Parathyroid adenoma (tissue), 2 donors: Measurements from ENCODE around the gene GMPR.

Source experiments
- H2AFZ ChIP-seq: fragments of 300-600 bp; sonication (generic); one replicate; pipeline ENCODE4 v1.7.0; 2017; ENCODE audit warnings: antibody characterized with exemption, mild to moderate bottlenecking
- H3K27ac ChIP-seq: fragments of 300-600 bp; sonication (generic); one replicate; pipeline ENCODE4 v1.7.0; 2017
- H3K27me3 ChIP-seq: fragments of 300-600 bp; sonication (generic); one replicate; pipeline ENCODE4 v1.7.0; 2017; ENCODE audit warnings: low read length; ENCODE audit not compliant: control insufficient read depth, insufficient read depth
- H3K36me3 ChIP-seq: fragments of 300-600 bp; sonication (generic); one replicate; pipeline ENCODE4 v1.7.0; 2017; ENCODE audit warnings: low read length; ENCODE audit not compliant: control insufficient read depth, insufficient read depth
- H3K4me1 ChIP-seq: fragments of 300-600 bp; sonication (generic); one replicate; pipeline ENCODE4 v1.7.0; 2017; ENCODE audit warnings: control low read depth
- H3K4me2 ChIP-seq: fragments of 300-600 bp; sonication (generic); one replicate; pipeline ENCODE4 v1.7.0; 2017; ENCODE audit warnings: low read length
- H3K4me3 ChIP-seq: fragments of 300-600 bp; sonication (generic); one replicate; pipeline ENCODE4 v1.7.0; 2017; ENCODE audit warnings: low read depth, low read length
- H3K79me2 ChIP-seq: fragments of 300-600 bp; sonication (generic); one replicate; pipeline ENCODE4 v1.7.0; 2017; ENCODE audit warnings: control low read depth
- H3K9ac ChIP-seq: fragments of 300-600 bp; sonication (generic); one replicate; pipeline ENCODE4 v1.7.0; 2017; ENCODE audit warnings: mild to moderate bottlenecking
- H3K9me3 ChIP-seq: fragments of 300-600 bp; sonication (generic); one replicate; pipeline ENCODE4 v1.7.0; 2017; ENCODE audit warnings: low read length; ENCODE audit not compliant: control insufficient read depth
- TF ChIP-seq, protein P1 (sequence below): fragments of 300-600 bp; sonication (generic); IDR thresholded peaks from one replicate; pipeline ENCODE4 v1.7.0; 2017; ENCODE audit warnings: antibody characterized with exemption, mild to moderate bottlenecking
- donor health status: primary hyperparathyroidism.

Gene GMPR

DNA sequence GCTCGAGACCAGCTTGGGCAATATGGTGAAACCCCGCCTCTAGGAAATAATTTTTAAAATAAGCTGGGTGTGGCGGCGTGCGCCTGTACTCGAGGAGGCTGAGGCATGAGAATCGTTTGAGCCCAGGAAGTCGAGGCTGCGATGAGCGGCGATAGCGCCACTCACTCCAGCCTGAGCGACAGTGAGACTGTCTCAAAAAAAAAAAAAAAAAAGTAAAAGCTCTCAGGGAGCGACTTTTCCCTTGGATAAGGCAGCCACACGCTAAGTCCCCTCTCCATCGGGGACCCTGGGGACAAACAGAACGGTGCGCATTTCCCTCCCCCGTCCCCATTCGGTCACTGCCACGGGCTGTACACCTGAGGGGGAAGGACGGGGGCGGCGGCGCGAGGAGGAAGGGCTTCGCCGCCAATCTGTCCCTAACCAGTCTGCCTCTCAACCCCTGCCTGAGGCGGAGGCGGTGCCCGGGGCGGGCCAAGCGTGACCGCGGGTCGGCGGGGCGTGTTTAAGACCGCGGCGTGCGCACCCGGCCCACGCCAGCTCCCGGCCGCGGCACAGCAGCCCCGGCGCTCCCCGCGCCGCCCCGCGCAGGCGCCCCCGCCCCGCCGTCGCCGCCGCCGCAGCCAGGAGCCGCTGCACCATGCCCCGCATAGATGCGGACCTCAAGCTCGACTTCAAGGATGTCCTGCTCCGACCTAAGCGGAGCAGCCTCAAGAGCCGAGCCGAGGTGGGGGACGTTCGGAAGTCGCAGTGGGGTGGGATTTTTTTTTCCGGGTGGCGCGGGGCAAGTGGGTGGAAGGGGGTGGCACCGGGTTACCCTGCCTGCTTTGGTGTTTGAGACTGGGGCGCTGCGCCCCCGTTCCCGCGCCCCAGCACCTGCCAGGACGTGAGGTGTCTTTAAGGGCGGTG lies at the start of gene GMPR:
GMPR (plus strand) TSS at position 531 of the 906 bp plus-strand sequence; CDS start at position 638, 107 bp downstream.
- H3K79me2 ChIP-seq, result no peaks in the 10 kb centered on the region
- peaks cover 6% of the 10 kb centered on the region for H3K4me1 ChIP-seq
- H3K27ac ChIP-seq, result peak within 1 kb of the TSS; percentile 76
- TF ChIP-seq, protein P1, sequence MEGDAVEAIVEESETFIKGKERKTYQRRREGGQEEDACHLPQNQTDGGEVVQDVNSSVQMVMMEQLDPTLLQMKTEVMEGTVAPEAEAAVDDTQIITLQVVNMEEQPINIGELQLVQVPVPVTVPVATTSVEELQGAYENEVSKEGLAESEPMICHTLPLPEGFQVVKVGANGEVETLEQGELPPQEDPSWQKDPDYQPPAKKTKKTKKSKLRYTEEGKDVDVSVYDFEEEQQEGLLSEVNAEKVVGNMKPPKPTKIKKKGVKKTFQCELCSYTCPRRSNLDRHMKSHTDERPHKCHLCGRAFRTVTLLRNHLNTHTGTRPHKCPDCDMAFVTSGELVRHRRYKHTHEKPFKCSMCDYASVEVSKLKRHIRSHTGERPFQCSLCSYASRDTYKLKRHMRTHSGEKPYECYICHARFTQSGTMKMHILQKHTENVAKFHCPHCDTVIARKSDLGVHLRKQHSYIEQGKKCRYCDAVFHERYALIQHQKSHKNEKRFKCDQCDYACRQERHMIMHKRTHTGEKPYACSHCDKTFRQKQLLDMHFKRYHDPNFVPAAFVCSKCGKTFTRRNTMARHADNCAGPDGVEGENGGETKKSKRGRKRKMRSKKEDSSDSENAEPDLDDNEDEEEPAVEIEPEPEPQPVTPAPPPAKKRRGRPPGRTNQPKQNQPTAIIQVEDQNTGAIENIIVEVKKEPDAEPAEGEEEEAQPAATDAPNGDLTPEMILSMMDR, result no peak
- no peaks in the 10 kb centered on the region for H3K27me3 ChIP-seq
- H2AFZ ChIP-seq, result peak within 1 kb of the TSS; percentile 94
- peak within 1 kb of the TSS; percentile 96 for H3K4me2 ChIP-seq
- H3K9me3 ChIP-seq, result no peaks in the 10 kb centered on the region
- peak within 1 kb of the TSS; percentile 83 for H3K4me3 ChIP-seq
- peak within 1 kb of the TSS; percentile 19 for H3K9ac ChIP-seq
- H3K36me3 ChIP-seq, result peaks cover 3% of the 10 kb centered on the region

DNA sequence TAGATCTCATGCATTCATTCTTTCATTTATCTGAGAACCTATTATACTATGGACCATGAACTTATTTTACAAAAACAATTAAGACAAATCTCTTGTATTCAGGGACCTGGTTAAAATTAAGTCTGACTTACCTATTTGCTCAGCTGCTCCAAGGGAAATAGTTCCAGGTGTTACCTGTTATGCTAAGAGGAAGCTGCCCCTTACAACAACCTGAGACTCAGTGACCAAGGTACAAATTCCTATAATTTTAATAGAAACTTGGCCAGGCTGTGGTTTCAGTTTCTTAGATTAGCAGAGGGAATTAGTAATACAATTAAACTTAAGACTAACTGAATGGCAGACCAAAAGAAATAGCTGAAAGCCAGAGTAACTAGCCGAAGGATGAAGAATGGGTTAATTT lies 48.2 kb upstream of the GMPR start:
- H2AFZ ChIP-seq, result no peak overlapping the region
- H3K27ac ChIP-seq, result no peak overlapping the region
- no peak overlapping the region for H3K9ac ChIP-seq
- TF ChIP-seq, protein P1, result no peak
- H3K4me1 ChIP-seq, result no peaks in the 10 kb centered on the region
- H3K79me2 ChIP-seq, result no peaks in the 10 kb centered on the region
- no peak overlapping the region for H3K4me3 ChIP-seq
- no peaks in the 10 kb centered on the region for H3K9me3 ChIP-seq
- no peaks in the 10 kb centered on the region for H3K36me3 ChIP-seq
- H3K4me2 ChIP-seq, result no peak overlapping the region
- no peaks in the 10 kb centered on the region for H3K27me3 ChIP-seq

DNA sequence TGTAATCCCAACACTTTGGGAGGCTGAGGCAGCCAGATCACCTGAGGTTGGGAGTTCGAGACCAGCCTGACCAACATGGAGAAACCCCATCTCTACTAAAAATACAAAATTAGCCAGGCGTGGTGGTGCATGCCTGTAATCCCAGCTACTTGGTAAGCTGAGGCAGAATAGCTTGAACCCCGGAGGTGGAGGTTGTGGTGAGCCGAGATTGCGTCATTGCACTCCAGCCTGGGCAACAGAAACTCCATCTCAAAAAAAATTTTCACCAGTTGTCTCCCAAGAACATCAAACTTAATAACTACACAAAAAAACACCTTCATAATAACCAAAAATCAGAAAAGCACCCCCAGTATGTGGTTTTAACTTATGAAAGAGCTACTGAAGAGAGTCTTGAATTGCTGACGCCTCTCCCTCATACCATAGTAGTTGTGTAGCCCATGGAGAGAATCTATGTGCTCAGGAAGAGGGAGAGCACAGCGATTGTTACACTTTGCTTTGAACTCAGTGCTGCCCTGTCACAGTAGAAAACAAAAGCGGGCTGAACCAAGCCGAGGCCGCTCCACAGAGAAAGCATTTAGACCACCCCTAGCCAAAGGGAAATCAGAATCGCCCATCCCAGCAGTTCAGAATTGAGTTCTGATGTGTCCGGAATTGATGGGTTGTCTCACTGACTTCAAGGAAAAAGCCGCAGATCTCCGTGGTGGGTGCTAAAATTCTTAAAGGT lies 42.0 kb upstream of the GMPR start:
- H2AFZ ChIP-seq, result no peak overlapping the region
- H3K9me3 ChIP-seq, result no peaks in the 10 kb centered on the region
- H3K27me3 ChIP-seq, result no peaks in the 10 kb centered on the region
- H3K4me3 ChIP-seq, result no peak overlapping the region
- H3K79me2 ChIP-seq, result no peaks in the 10 kb centered on the region
- H3K9ac ChIP-seq, result no peak overlapping the region
- no peaks in the 10 kb centered on the region for H3K4me1 ChIP-seq
- H3K27ac ChIP-seq, result no peak overlapping the region
- H3K4me2 ChIP-seq, result no peak overlapping the region
- TF ChIP-seq, protein P1, result no peak
- no peaks in the 10 kb centered on the region for H3K36me3 ChIP-seq

DNA sequence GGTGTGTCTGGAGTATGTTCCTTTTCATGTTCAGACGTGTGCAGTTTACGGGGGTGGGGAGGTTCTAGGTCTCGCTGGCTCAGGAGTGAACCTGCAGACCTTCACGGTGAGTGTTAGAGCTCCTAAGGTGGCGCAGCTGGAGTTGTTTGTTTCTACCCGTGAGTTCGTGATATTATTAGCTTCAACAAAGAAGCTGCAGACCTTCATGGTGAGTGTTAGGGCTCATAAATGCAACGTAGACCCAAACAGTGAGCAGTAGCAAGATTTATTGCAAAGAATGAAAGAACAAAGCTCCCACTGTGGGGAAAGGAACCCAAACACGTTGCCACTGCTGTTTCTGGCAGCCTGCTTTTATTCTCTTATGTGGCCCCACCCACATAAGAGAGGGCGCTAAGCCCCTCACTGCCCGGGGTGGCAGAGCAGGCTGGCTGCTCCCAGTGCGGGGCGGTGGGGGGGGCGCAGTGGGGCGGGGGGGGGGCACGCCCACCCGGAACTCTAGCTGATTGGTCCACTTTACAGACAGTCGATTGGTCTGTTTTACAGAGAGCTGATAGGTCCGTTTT lies 41.3 kb upstream of the GMPR start:
- Histone ChIP-seq H3K4me1 (no peaks in the 10 kb centered on the region), H3K27ac (no peak overlapping the region), H3K4me3 (no peak overlapping the region), H3K36me3 (no peaks in the 10 kb centered on the region), H3K79me2 (no peaks in the 10 kb centered on the region), H3K9me3 (no peaks in the 10 kb centered on the region), H3K27me3 (no peaks in the 10 kb centered on the region), H3K4me2 (no peak overlapping the region), H2AFZ (no peak overlapping the region), H3K9ac (no peak overlapping the region)
- TF ChIP-seq, protein P1, result no peak
